DMS 273 (cell line): ENCODE measurements around the gene PTPRE.

Experiments
- DNase-seq: peaks from one replicate; lab custom pipeline; 2025; ENCODE audit not compliant: unreplicated experiment; lab: John Stamatoyannopoulos, UW

Gene PTPRE

DNA sequence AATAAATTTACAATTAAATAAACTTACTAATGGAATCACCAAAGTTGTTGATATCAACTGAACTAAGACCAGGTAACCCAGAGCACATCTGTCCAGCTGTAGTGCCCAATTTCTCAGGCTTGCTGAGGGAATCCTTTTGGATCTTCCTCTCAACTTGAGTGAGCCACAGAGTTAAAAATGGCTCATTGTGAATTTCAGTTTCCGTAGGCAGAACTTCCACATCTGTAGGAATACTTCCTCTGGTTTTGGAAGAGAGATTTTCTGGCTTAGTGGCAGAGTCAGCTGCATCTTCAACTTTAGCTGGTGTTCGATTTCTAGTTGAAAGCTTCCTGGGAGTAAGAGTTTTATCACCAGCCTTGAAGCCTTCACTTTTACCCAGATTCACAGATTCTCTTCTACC, 208.0 kb downstream of the PTPRE start:
- DNase-seq: no peak

DNA sequence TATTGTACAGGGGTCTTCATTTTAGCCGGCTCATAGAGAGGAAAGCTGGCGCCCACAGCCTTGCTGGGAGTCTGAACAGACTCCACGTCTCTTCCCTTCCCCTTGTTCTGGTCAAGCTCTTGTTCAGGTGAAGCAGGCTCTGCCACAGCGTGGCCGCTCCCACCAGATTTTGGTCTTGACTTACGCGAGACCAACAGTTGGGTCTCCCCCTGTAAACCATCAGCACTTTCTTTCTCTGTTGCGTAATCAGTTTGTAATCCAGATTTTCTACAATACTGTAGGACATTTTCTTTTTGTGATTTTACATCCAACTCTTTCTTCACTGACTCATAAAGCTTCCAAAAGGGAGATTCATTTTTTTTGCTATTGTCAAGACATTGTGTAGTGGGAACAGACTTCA, 208.5 kb downstream of the PTPRE start:
- DNase-seq: no peak

DNA sequence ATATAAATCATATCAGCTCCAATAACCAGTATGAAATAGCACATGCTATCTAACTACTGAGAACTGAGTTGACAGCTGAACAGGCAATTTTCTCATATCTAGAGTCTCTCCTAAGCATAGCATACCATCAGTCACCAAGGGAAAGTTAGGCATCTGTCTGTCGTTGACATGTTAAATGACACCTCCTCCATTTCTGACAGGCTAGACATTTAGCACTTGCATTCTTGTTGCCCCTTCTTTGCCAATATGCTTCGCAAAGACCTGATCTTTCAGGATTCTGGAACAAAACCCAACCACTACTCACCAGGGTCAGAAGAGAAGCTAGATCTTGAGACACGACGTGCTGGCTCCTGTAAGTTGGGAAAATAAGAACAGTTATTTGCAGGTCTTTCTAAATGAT, 209.3 kb downstream of the PTPRE start:
- DNase-seq: no peak

DNA sequence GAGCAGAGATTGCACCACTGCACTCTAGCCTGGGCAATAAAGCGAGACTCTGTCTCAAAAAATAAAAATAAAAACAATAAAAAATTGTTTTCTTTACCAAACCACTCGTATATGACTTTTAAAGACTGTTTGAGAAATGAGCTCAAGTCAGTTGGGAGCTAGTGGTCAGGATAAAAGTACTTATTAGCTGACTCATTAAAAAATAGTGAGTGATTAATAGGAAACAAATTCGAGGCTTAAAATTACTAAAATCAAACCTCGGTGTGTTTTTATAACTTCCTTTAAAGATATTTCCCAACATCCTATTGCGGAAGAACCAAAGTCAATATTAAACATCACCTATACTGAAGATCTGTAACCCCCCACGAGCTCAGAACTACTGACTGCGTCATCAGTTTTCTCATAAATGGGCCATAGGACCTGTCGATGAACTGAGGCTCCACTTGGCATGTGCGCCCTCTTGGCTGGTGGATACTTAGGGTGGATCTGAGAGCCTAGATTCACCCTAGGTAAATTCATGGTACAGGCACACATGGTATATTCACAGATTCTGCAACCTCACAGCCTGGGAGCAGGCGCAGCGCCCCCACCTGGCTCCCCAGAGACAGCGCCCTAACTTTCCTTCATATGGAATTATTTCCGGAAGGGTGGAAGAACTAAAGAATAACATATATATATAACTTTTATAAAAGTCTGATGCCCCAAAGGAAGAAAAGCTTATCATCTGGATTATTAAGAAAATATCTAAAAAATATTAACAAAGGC, 210.1 kb downstream of the PTPRE start:
- no peak for DNase-seq

DNA sequence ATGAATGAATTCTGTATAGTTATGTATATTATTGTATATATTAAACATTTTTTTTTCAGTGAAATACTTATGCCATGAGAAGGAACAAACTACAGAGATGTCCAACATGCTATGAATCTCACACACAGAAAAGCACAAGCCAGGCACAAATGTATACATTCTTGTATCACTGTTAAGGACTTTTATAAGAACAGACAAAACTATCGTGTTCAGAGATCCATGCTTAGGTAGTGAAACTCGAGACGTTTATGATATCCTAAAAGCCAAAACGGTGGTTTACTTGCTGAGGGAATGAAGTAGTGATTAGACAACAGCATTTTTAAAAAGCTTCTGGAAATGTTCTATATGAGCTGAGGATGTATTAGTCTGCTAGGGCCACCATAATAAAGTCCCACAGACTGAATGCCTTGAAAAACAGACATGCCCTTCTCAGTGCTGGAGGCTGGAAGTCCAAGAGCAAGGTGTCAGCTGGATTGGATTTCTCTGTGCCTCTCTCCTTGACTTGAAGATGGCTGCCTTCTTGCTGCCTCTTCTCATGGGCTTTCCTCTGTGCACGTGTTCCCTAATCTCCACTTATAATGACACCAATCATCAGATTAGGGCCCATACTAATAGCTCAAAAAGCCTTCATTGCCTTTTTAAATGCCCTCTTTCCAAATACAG, 215.0 kb downstream of the PTPRE start:
- no peak for DNase-seq

DNA sequence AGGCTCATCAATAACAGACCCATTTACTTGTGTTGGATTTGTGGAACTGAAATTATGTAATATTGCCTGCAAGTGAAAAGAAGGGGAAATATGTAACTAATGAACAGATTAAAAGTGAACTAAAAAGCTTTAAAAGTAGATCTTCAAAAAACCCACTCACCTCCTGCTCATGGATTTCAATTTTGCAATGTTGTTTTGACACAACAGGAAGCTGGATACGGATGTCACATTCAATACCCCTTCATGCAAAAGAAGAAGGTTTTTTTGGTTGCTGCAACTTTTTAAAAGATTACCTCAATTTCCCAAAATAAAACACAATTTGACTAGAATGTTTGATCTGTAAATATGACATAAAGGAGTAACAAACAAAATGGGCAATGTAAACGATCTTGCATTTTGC, 216.0 kb downstream of the PTPRE start:
- DNase-seq: no peak

DNA sequence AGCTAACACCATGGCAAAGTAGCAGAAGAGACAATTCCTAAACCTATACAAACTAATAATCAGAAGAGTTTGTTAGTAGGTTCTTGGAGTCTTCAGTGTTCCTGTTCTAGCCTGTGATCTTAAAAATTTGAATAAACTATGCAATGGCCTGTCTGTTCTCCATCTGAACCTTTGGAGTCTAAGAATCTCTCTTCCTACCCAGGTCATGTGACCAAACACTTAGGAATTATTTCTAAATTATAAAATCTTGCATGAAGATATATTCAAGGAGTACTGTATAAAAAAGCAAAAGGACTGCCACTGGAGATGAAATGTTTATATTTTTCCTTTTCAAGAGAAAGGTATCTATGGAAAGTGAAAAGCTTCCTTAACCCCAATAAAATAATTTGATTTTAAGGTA, 216.9 kb downstream of the PTPRE start:
- no peak for DNase-seq

DNA sequence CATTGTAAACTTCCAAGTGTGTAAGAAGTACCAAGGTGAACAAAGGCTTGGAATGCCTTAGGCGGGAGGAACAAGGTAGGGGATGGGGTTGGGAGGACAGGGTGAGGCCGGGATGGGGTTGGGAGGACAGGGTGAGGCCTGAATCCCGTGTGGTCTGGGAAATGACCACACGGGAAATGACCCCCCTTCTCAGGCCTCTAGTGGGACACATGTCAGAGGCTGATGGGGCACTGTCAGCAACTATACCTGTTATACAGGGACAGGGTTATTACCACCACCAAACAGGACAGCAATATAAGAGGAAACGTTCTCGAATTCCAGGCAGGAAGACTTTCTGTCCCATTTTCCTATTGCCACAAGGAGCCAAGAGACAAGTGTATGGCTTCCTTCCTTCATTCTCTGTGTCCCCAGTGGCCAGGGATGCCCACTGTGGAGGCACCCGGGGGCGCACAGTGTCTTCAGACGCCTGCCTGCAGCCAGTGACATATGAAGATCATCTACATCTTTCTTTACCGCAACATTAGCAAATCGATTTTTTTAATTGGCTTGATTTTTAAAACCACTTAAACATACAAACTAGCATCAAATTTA, 218.0 kb downstream of the PTPRE start:
- peak; percentile 8 for DNase-seq

DNA sequence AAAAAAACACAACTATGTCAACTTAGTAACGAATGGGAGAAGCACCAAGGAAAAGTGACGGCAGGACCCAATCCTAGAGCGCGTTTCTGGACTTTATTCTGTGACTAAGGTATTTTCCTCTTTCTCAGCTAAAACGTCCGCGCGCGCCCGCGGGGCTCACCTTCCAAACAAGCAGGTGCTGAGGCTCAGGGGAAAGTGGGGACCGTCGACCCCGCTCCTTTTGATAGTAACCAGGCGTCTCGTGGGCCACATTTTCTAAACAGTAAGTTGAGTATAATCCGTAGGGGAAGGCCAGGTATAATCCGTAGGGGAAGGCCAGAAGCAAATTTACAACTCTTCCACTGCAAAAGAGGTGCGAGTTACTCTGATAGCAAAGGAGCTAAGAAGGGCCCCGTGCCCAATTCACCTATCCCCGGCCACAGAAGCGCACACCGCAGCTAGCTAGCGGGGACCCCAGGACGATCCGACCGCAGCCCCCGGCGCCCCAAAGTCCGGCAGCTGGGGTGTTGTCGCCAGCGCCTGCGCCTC, 218.6 kb downstream of the PTPRE start:
- DNase-seq: peak; percentile 24

DNA sequence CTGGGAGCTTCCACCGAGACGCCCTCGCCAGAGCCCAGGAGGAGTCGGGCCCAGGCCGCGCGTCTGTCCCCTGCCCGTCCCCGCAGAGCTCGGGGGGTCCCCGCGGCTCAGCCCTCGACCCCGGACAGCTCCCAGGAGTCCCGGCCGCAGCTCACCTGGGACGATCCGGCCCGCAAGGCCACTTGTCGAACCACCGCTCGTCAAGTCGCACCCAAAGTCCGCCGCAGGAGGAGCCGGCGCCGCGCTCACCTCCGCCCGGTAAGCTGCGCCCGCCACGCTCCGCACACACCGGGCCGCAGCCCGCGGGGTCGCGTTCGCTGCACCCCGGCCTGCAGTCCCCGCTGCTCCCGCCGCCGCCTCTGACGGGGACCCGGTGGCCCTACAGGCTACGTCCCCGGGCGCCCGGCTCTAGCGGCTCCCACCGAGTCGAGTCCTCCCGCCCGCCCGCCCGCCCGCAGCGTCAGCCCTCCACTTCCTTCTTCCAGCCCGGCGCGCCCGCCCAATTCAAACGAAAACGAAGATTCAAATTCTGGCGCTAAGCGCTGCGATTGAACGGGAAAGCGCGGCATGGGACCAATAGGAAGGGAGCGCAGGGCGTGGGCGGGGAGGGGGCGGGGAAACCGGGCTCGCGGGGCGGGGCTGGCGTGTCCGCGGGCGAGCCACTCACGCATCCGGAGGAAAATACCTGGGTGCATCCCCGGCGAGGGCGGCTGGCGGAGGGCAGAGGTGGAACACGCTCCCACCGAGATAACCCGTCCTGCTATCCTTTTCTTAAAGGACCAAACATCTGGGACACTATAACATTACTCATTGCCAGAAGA, 219.3 kb downstream of the PTPRE start, which contains the start of gene MKI67:
Gene MKI67, minus strand, starts transcription at position 480 of the 821 bp plus-strand sequence. CDS start 756 bp downstream, outside the sequence.
- DNase-seq: peak; percentile 95

DNA sequence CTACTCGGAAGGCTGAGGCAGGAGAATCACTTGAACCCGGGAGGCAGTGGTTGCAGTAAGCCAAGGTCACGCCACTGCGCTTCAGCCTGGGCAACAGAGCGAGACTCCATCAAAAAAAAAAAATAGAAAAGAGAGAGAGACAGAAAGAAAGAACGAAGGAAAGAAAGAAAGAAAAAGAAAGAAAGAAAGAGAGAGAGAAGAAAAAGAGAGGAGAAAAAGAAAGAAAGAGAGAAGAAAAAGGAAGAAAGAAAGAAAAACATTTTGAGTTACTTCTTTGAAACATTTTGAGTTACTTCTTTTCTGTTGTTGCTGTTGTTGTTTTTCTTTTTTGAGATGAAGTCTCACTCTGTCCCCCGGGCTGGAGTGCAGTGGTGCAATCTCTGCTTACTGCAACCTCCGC, 221.7 kb downstream of the PTPRE start:
- DNase-seq: no peak

DNA sequence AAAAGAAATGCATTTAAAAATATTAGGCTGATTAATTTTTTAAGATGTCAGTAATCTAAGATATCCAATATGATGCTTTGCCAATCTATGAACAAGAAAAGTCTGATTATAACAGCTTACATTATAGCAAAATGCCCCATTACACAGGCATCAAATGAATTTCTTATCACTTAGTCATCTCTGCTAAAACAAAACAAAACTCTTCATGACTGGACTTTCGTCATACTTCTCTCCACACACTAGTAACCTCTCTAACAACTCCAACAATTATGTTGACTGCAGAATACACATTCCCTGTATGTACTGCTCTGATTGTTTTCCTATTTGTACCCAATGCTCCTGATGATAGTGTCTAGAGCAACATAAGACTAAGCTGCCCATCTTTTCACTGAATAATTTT, 223.1 kb downstream of the PTPRE start:
- DNase-seq: no peak
